SK-N-SH treated with all-trans-retinoic acid at 6 μM for 48 hours (cell line): ENCODE data around the gene C19orf33.
"Not testable (repeated sequence)": the region's sequence is repeated elsewhere in the genome, so short reads cannot be mapped to it uniquely, and the experiment has no call there.

Experiments used
- ARNTL ChIP-seq: fragments of 450-650 bp; formaldehyde crosslinking; IDR thresholded peaks from 2 replicates; pipeline ENCODE4 v1.5.0; 2020; ENCODE audit warnings: low read depth, mild to moderate bottlenecking, moderate library complexity, borderline replicate concordance
- BACH2 ChIP-seq: fragments of 250-450 bp; sonication (Bioruptor Pico); IDR thresholded peaks from 2 replicates; pipeline ENCODE4 v1.9.0; 2021; ENCODE audit warnings: mild to moderate bottlenecking, borderline replicate concordance
- CSDC2 ChIP-seq: fragments of 250-450 bp; sonication (Bioruptor Pico); IDR thresholded peaks from 2 replicates; pipeline ENCODE4 v1.5.0; 2020; ENCODE audit warnings: mild to moderate bottlenecking, moderate library complexity
- ISL1 ChIP-seq: fragments of 250-450 bp; sonication (Bioruptor Pico); IDR thresholded peaks from 2 replicates; pipeline ENCODE4 v2.1.2; 2022; ENCODE audit warnings: mild to moderate bottlenecking, moderate library complexity
- RARB ChIP-seq: fragments of 250-450 bp; sonication (Bioruptor Pico); IDR thresholded peaks from 2 replicates; pipeline ENCODE4 v1.8.0; 2021; ENCODE audit warnings: mild to moderate bottlenecking, moderate library complexity
- TCF4 ChIP-seq: fragments of 250-450 bp; sonication (Bioruptor Pico); IDR thresholded peaks from 2 replicates; pipeline ENCODE4 v1.8.0; 2021; ENCODE audit warnings: mild to moderate bottlenecking, moderate library complexity, borderline replicate concordance
- ZC3H10 ChIP-seq: fragments of 250-450 bp; sonication (Bioruptor Pico); IDR thresholded peaks from 2 replicates; pipeline ENCODE4 v1.5.1; 2021; ENCODE audit warnings: mild to moderate bottlenecking, moderate library complexity
- ZNF70 ChIP-seq: fragments of 450-650 bp; formaldehyde crosslinking; IDR thresholded peaks from 2 replicates; pipeline ENCODE4 v1.5.0; 2020; ENCODE audit warnings: mild to moderate bottlenecking, moderate library complexity
- TF ChIP-seq, protein P1 (sequence below): fragments of 250-450 bp; sonication (Bioruptor Pico); IDR thresholded peaks from 2 replicates; pipeline ENCODE4 v1.8.0; 2020; ENCODE audit warnings: mild to moderate bottlenecking, moderate library complexity, borderline replicate concordance
- TF ChIP-seq, protein P2 (sequence below): fragments of 250-450 bp; sonication (Bioruptor Pico); IDR thresholded peaks from 2 replicates; pipeline ENCODE4 v1.5.1; 2020; ENCODE audit warnings: low read depth, mild to moderate bottlenecking, moderate library complexity
- TF ChIP-seq, protein P3 (sequence below): fragments of 250-450 bp; sonication (Bioruptor Pico); IDR thresholded peaks from 2 replicates; pipeline ENCODE4 v1.5.1; 2021; ENCODE audit warnings: mild to moderate bottlenecking, moderate library complexity
- TF ChIP-seq, protein P4 (sequence below): fragments of 250-450 bp; sonication (Bioruptor Pico); IDR thresholded peaks from 2 replicates; pipeline ENCODE4 v1.5.0; 2020; ENCODE audit warnings: mild to moderate bottlenecking, moderate library complexity

DNA sequence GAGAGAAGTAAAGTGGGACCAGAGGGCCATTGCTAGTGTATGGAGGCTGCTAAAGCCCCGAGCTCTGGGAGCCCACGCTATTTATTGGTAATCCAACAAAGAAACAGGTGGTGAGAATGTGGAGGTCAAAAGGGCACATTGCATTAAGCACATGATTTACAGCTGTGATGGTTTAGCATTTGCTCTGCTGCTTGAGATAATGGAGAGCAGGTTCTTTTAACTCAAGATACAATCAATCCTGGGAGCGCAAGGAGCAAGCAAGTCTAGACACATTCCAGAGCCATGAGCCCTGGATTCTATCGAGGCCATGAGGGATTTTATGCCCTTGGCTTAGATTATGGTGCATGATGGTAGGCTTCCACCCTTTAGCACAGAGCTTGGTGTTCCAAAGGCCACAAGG is 35.0 kb downstream of the C19orf33 start:
- TF ChIP-seq, protein P1, sequence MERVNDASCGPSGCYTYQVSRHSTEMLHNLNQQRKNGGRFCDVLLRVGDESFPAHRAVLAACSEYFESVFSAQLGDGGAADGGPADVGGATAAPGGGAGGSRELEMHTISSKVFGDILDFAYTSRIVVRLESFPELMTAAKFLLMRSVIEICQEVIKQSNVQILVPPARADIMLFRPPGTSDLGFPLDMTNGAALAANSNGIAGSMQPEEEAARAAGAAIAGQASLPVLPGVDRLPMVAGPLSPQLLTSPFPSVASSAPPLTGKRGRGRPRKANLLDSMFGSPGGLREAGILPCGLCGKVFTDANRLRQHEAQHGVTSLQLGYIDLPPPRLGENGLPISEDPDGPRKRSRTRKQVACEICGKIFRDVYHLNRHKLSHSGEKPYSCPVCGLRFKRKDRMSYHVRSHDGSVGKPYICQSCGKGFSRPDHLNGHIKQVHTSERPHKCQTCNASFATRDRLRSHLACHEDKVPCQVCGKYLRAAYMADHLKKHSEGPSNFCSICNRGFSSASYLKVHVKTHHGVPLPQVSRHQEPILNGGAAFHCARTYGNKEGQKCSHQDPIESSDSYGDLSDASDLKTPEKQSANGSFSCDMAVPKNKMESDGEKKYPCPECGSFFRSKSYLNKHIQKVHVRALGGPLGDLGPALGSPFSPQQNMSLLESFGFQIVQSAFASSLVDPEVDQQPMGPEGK (CRISPR knock-in tag) = not testable (repeated sequence)
- TF ChIP-seq, protein P2, sequence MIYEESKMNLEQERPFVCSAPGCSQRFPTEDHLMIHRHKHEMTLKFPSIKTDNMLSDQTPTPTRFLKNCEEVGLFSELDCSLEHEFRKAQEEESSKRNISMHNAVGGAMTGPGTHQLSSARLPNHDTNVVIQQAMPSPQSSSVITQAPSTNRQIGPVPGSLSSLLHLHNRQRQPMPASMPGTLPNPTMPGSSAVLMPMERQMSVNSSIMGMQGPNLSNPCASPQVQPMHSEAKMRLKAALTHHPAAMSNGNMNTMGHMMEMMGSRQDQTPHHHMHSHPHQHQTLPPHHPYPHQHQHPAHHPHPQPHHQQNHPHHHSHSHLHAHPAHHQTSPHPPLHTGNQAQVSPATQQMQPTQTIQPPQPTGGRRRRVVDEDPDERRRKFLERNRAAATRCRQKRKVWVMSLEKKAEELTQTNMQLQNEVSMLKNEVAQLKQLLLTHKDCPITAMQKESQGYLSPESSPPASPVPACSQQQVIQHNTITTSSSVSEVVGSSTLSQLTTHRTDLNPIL (CRISPR knock-in tag) = not testable (repeated sequence)
- TF ChIP-seq ZC3H10 (CRISPR knock-in tag); ARNTL (CRISPR knock-in tag); CSDC2; ISL1; BACH2; RARB (CRISPR knock-in tag); ZNF70 (CRISPR knock-in tag): not testable (repeated sequence)
- TF ChIP-seq, protein P3, sequence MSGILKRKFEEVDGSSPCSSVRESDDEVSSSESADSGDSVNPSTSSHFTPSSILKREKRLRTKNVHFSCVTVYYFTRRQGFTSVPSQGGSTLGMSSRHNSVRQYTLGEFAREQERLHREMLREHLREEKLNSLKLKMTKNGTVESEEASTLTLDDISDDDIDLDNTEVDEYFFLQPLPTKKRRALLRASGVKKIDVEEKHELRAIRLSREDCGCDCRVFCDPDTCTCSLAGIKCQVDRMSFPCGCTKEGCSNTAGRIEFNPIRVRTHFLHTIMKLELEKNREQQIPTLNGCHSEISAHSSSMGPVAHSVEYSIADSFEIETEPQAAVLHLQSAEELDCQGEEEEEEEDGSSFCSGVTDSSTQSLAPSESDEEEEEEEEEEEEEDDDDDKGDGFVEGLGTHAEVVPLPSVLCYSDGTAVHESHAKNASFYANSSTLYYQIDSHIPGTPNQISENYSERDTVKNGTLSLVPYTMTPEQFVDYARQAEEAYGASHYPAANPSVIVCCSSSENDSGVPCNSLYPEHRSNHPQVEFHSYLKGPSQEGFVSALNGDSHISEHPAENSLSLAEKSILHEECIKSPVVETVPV = not testable (repeated sequence)
- TF ChIP-seq TCF4 = peak; percentile 18; the same call in 1 of the 2 replicates
- TF ChIP-seq, protein P4, sequence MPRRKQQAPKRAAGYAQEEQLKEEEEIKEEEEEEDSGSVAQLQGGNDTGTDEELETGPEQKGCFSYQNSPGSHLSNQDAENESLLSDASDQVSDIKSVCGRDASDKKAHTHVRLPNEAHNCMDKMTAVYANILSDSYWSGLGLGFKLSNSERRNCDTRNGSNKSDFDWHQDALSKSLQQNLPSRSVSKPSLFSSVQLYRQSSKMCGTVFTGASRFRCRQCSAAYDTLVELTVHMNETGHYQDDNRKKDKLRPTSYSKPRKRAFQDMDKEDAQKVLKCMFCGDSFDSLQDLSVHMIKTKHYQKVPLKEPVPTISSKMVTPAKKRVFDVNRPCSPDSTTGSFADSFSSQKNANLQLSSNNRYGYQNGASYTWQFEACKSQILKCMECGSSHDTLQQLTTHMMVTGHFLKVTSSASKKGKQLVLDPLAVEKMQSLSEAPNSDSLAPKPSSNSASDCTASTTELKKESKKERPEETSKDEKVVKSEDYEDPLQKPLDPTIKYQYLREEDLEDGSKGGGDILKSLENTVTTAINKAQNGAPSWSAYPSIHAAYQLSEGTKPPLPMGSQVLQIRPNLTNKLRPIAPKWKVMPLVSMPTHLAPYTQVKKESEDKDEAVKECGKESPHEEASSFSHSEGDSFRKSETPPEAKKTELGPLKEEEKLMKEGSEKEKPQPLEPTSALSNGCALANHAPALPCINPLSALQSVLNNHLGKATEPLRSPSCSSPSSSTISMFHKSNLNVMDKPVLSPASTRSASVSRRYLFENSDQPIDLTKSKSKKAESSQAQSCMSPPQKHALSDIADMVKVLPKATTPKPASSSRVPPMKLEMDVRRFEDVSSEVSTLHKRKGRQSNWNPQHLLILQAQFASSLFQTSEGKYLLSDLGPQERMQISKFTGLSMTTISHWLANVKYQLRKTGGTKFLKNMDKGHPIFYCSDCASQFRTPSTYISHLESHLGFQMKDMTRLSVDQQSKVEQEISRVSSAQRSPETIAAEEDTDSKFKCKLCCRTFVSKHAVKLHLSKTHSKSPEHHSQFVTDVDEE (CRISPR knock-in tag) = not testable (repeated sequence)
